ENCODE data around the gene TMEM9. TPM values are rescaled to one million over a fixed set of nuclear protein-coding genes. Genes with fewer than 3 reads are reported as not detected.

The TMEM9 gene
- total RNA-seq, 1 experiment from 2014 or later, result 435 TPM

DNA sequence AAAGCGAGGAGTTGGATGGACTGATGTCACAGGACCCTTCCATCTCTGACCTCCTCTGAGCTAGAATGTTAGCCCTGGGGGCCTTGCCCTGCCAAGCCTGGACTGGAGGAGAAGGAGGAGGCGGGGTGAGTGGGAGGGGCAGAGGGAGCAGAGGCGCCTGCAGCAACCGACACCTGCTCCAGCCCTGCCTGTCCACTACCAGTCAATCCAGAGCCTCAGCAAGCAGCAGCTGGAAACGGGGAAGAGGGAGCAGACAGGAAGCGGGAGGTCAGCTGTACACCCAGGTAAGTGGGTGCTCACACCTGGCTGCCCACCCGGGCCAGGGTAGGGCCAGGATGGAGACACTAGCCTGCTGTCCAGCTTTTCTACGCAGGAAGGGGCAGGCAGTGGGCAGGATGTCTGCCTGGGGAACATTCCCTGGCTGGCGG, 36.4 kb upstream of the TMEM9 start, which contains the start of gene IGFN1:
Gene IGFN1 (plus strand): TSS at position 201 of the 428 bp plus-strand sequence. CDS start 2,470 bp downstream, outside the sequence.
- DNase-seq, result no peak
- Histone ChIP-seq H3K27ac (ENCODE audit: low read length) (peak within 1 kb of the TSS; percentile 1; the same call in 1 of the 2 replicates), H4K20me1 (ENCODE audit: low read length) (no peaks in the 10 kb centered on the region), H3K9me3 (ENCODE audit: low read length) (no peaks in the 10 kb centered on the region), H3K36me3 (ENCODE audit: low read depth, low read length) (no peaks in the 10 kb centered on the region), H3K27me3 (ENCODE audit: low read length) (no peaks in the 10 kb centered on the region), H3K9me2 (replicated peaks; ENCODE audit: low read length) (no peaks in the 10 kb centered on the region), H2AFZ (ENCODE audit: low read length) (no peak within 1 kb of the TSS), H3F3A (ENCODE audit: low read length, unreplicated experiment) (no peaks in the 10 kb centered on the region), H3K4me2 (ENCODE audit: low read length) (peak within 1 kb of the TSS; percentile 5; the same call in 1 of the 2 replicates), H3K79me2 (ENCODE audit: low read length) (no peaks in the 10 kb centered on the region), H3K4me3 (ENCODE audit: low read length) (no peak within 1 kb of the TSS), H3K9ac (ENCODE audit: low read length) (no peak within 1 kb of the TSS), H3K4me1 (ENCODE audit: insufficient read depth, low read length) (peaks cover 22% of the 10 kb centered on the region)
- ATAC-seq, result no peak
- TF ChIP-seq CTCF (conservative IDR thresholded peaks at IDR 0.05; ENCODE audit: low read depth, low read length) (no peak), EZH2phosphoT487 (IDR thresholded peaks at IDR 0.05; ENCODE audit: borderline replicate concordance, low read length) (no peak), EZH2 (IDR thresholded peaks at IDR 0.05; ENCODE audit: low read length, unreplicated experiment) (no peak)
- ChIA-PET POLR2A (ENCODE audit: unreplicated experiment) (interaction anchor here (0.6 kb wide), 1 partner anchor 416 kb away, joined by 6 read pairs; no protein-coding TSS in a partner anchor), CTCF (no interaction called here)
- intact Hi-C loops (cut with micrococcal nuclease), result no loop called here
- BruUV-seq (replicated peaks), result no TSS peak

DNA sequence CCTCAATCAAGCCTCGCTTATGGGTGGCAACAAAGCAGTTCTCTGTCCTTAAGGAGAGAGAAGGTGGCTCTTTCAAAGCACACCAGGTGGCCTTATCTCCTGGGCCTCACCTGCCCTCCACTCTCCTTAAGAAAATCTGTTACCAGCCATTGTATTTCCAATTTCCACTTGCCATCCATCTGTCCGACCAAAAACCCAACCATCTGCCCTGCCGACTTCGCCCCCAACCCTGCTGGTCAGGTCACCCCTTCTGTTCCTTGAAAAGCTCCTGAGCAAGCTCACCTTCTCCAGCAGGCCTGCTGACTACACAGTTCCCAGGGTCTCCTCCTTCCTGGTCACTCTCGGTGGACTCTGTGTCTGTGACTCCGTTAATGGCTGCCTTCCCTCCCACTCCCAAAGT, 35.7 kb upstream of the TMEM9 start:
- no peaks in the 10 kb centered on the region for H4K20me1 ChIP-seq (ENCODE audit: low read length)
- POLR2A ChIA-PET (ENCODE audit: unreplicated experiment), result interaction anchor here (0.6 kb wide), 1 partner anchor 415 kb away, joined by 6 read pairs; no protein-coding TSS in a partner anchor
- H3K36me3 ChIP-seq (ENCODE audit: low read depth, low read length), result no peaks in the 10 kb centered on the region
- no peaks in the 10 kb centered on the region for H3F3A ChIP-seq (ENCODE audit: low read length, unreplicated experiment)
- no peaks in the 10 kb centered on the region for H3K79me2 ChIP-seq (ENCODE audit: low read length)
- no peak overlapping the region for H3K4me2 ChIP-seq (ENCODE audit: low read length)
- no peaks in the 10 kb centered on the region for H3K27me3 ChIP-seq (ENCODE audit: low read length)
- no TSS peak for BruUV-seq (replicated peaks)
- no peak overlapping the region for H3K9ac ChIP-seq (ENCODE audit: low read length)
- H3K27ac ChIP-seq (ENCODE audit: low read length), result no peak overlapping the region
- intact Hi-C loops (cut with micrococcal nuclease), result no loop called here
- no peak overlapping the region for H2AFZ ChIP-seq (ENCODE audit: low read length)
- no peaks in the 10 kb centered on the region for H3K9me3 ChIP-seq (ENCODE audit: low read length)
- TF ChIP-seq EZH2 (IDR thresholded peaks at IDR 0.05; ENCODE audit: low read length, unreplicated experiment) (no peak), EZH2phosphoT487 (IDR thresholded peaks at IDR 0.05; ENCODE audit: borderline replicate concordance, low read length) (no peak), CTCF (conservative IDR thresholded peaks at IDR 0.05; ENCODE audit: low read depth, low read length) (no peak)
- ATAC-seq, result no peak
- peaks cover 28% of the 10 kb centered on the region for H3K4me1 ChIP-seq (ENCODE audit: insufficient read depth, low read length)
- no peak overlapping the region for H3K4me3 ChIP-seq (ENCODE audit: low read length)
- CTCF ChIA-PET, result no interaction called here
- no peaks in the 10 kb centered on the region for H3K9me2 ChIP-seq (replicated peaks; ENCODE audit: low read length)
- DNase-seq, result no peak

DNA sequence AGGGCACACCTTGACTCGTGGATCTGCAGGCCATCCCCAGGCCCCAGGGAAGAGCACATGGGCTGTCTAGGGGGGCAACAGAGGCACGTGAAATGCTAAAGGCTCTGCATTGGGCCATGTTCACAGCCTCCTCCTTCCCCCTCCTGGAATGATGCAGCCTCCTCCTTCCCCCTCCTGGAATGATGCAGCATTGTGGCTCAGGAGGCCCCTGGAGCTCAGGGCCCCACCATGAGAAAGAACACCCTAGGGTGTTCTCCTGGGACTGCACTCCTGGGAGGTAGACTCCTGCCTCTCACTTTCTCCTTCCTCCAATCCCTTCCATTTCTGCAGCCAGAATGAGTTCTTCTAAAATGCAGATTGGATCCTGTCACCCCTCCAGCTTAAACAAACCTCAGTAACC, 34.8 kb upstream of the TMEM9 start:
- no peak overlapping the region for H3K9ac ChIP-seq (ENCODE audit: low read length)
- ChIA-PET CTCF (no interaction called here), POLR2A (ENCODE audit: unreplicated experiment) (interaction anchor here (0.5 kb wide), 1 partner anchor 19 kb away, joined by 3 read pairs; no protein-coding TSS in a partner anchor)
- H2AFZ ChIP-seq (ENCODE audit: low read length), result no peak overlapping the region
- no peaks in the 10 kb centered on the region for H3K9me3 ChIP-seq (ENCODE audit: low read length)
- H3K36me3 ChIP-seq (ENCODE audit: low read depth, low read length), result no peaks in the 10 kb centered on the region
- peaks cover 28% of the 10 kb centered on the region for H3K4me1 ChIP-seq (ENCODE audit: insufficient read depth, low read length)
- no peaks in the 10 kb centered on the region for H3K79me2 ChIP-seq (ENCODE audit: low read length)
- H3K27me3 ChIP-seq (ENCODE audit: low read length), result no peaks in the 10 kb centered on the region
- DNase-seq (no peak), ATAC-seq (no peak)
- H3K27ac ChIP-seq (ENCODE audit: low read length), result no peak overlapping the region
- H4K20me1 ChIP-seq (ENCODE audit: low read length), result no peaks in the 10 kb centered on the region
- no peak for TF ChIP-seq CTCF (conservative IDR thresholded peaks at IDR 0.05; ENCODE audit: low read depth, low read length)
- no peak for TF ChIP-seq EZH2 (IDR thresholded peaks at IDR 0.05; ENCODE audit: low read length, unreplicated experiment)
- TF ChIP-seq EZH2phosphoT487 (IDR thresholded peaks at IDR 0.05; ENCODE audit: borderline replicate concordance, low read length), result no peak
- H3K4me2 ChIP-seq (ENCODE audit: low read length), result no peak overlapping the region
- no peak overlapping the region for H3K4me3 ChIP-seq (ENCODE audit: low read length)
- intact Hi-C loops (cut with micrococcal nuclease), result no loop called here
- no peaks in the 10 kb centered on the region for H3F3A ChIP-seq (ENCODE audit: low read length, unreplicated experiment)
- no peaks in the 10 kb centered on the region for H3K9me2 ChIP-seq (replicated peaks; ENCODE audit: low read length)
- BruUV-seq (replicated peaks), result no TSS peak
